Esophagus muscularis mucosa (tissue), 4 donors: ENCODE measurements around the gene DDX31. TPM values are rescaled to one million over a fixed set of nuclear protein-coding genes. Genes with fewer than 3 reads are reported as not detected.

ENCODE experiments used
- DNase-seq: peaks from one replicate; pipeline ENCODE4 v3.0.0-alpha.2; 2017; ENCODE audit errors: extremely low spot score
- H3K27ac ChIP-seq, 4 donors: fragments of 200-600 bp; sonication (generic); replicated peaks in 1 of 4; 1 replicate in 3 of 4; 2 replicates in 1 of 4; pipeline ENCODE4 v1.5.1; 2016 to 2019; ENCODE audit warnings: mild to moderate bottlenecking in 1 of 4
- H3K27me3 ChIP-seq, 4 donors: fragments of 200-600 bp; sonication (generic); one replicate each; pipeline versions ENCODE4 v1.5.1 to v1.6.0; 2016 to 2019
- H3K36me3 ChIP-seq, 4 donors: fragments of 200-600 bp; sonication (generic); one replicate each; pipeline ENCODE4 v1.5.1; 2016 to 2019
- H3K4me1 ChIP-seq, 4 donors: fragments of 200-600 bp; sonication (generic); one replicate each; pipeline ENCODE4 v1.5.1; 2016 to 2019
- H3K4me3 ChIP-seq, 4 donors: fragments of 200-600 bp; sonication (generic); 1 replicate in 2 of 4; 2 replicates in 2 of 4; pipeline ENCODE4 v1.5.1; 2016 to 2019; ENCODE audit warnings: mild to moderate bottlenecking in 4 of 4, moderate library complexity in 1 of 4
- H3K9me3 ChIP-seq, 4 donors: fragments of 200-600 bp; sonication (generic); 1 replicate in 3 of 4; 2 replicates in 1 of 4; pipeline ENCODE4 v1.5.1; 2016 to 2019
- CTCF ChIP-seq, 3 experiments: fragments of 200-600 bp in 2 of 3; fragments of 450-650 bp in 1 of 3; sonication (generic) in 2 of 3; IDR thresholded peaks; one replicate each; pipeline ENCODE4 v1.5.1; 2017 to 2019; ENCODE audit warnings: antibody characterized with exemption in 3 of 3, mild to moderate bottlenecking in 2 of 3, moderate library complexity in 1 of 3
- EP300 ChIP-seq: sonication (generic); formaldehyde crosslinking; IDR thresholded peaks from one replicate; pipeline ENCODE4 v1.6.1; 2017; ENCODE audit warnings: antibody characterized with exemption
- POLR2A ChIP-seq: fragments of 450-650 bp; IDR thresholded peaks from one replicate; pipeline ENCODE4 v1.6.1; 2017; ENCODE audit warnings: antibody characterized with exemption, moderate library complexity, mild to moderate bottlenecking, low read depth
- POLR2AphosphoS5 ChIP-seq, 2 donors: sonication (generic); formaldehyde crosslinking; IDR thresholded peaks; one replicate each; pipeline ENCODE4 v1.6.1; 2017; ENCODE audit warnings: antibody characterized with exemption in 2 of 2
- WGBS: methylation state at CpG from one replicate; pipeline ENCODE4 v1.1.5; 2018; 5-methylcytosine and 5-hydroxymethylcytosine counted together
- intact Hi-C: fragments of 100-400 bp; cut with DNase I; formaldehyde crosslinking; loops from one replicate; pipeline ENCODE4 v1.15.1; 2023
- total RNA-seq, 4 donors: library from RNA; depleted of rRNA; stranded (reverse); fragments of >200 nt; gene quantifications; one replicate each; pipeline versions ENCODE4 v1.1.0 to v1.2.1, GENCODE V29; 2016

Gene DDX31
- total RNA-seq, 4 donors from 2014 or later = 6.6 to 7.8 (median 7.5) TPM

- H3K27ac ChIP-seq = no peak overlapping the region
- 91% methylated on average over 11 of the region's 11 CpGs for WGBS
- no peak for DNase-seq
- no peaks in the 10 kb centered on the region for H3K4me1 ChIP-seq
- no peaks in the 10 kb centered on the region for H3K9me3 ChIP-seq
- peaks cover 35 to 89% (median 72%) of the 10 kb centered on the region in 4 donors for H3K36me3 ChIP-seq
- H3K27me3 ChIP-seq = no peaks in the 10 kb centered on the region
- intact Hi-C loops = no loop called here
- no peak for TF ChIP-seq EP300
- no peak for TF ChIP-seq POLR2AphosphoS5 (IDR thresholded peaks at IDR 0.05)
- TF ChIP-seq POLR2A = no peak
- no peak overlapping the region for H3K4me3 ChIP-seq
Measured at GRCh38 chr9:132627594-132627993, 42.2 kb downstream of the DDX31 start.

- Histone ChIP-seq H3K9me3 (no peaks in the 10 kb centered on the region), H3K36me3 (peaks cover 35 to 91% (median 72%) of the 10 kb centered on the region in 4 donors), H3K27ac (no peak overlapping the region), H3K27me3 (no peaks in the 10 kb centered on the region), H3K4me1 (peaks cover 0 to 4% (median 2%) of the 10 kb centered on the region in 4 donors), H3K4me3 (no peak overlapping the region)
- intact Hi-C loops = no loop called here
- TF ChIP-seq POLR2A (no peak), EP300 (no peak), CTCF (IDR thresholded peaks at IDR 0.05) (no peak), POLR2AphosphoS5 (IDR thresholded peaks at IDR 0.05) (no peak)
- 74% methylated on average over 7 of the region's 7 CpGs for WGBS
- DNase-seq = no peak
Measured at GRCh38 chr9:132627106-132627505, 42.7 kb downstream of the DDX31 start.

GRCh38 chr9:132626285-132626684 is 43.5 kb downstream of the DDX31 start:
- no peaks in the 10 kb centered on the region for H3K27me3 ChIP-seq
- peaks cover 29 to 87% (median 67%) of the 10 kb centered on the region in 4 donors for H3K36me3 ChIP-seq
- no peak overlapping the region for H3K4me3 ChIP-seq
- no peak for DNase-seq
- intact Hi-C loops = no loop called here
- peaks cover 0 to 5% (median 2%) of the 10 kb centered on the region in 4 donors for H3K4me1 ChIP-seq
- no peak for TF ChIP-seq CTCF (IDR thresholded peaks at IDR 0.05)
- TF ChIP-seq POLR2A = no peak
- TF ChIP-seq EP300 = no peak
- no peak for TF ChIP-seq POLR2AphosphoS5 (IDR thresholded peaks at IDR 0.05)
- H3K9me3 ChIP-seq = no peaks in the 10 kb centered on the region
- WGBS = 86% methylated on average over 5 of the region's 5 CpGs
- no peak overlapping the region for H3K27ac ChIP-seq

GRCh38 chr9:132622159-132622558 is 47.6 kb downstream of the DDX31 start:
- H3K4me1 ChIP-seq = peaks cover 0 to 8% (median 6%) of the 10 kb centered on the region in 4 donors
- 57% methylated on average over 5 of the region's 5 CpGs for WGBS
- TF ChIP-seq POLR2AphosphoS5 (IDR thresholded peaks at IDR 0.05) (no peak), EP300 (no peak), POLR2A (no peak), CTCF (IDR thresholded peaks at IDR 0.05) (no peak)
- no peaks in the 10 kb centered on the region for H3K27me3 ChIP-seq
- no peaks in the 10 kb centered on the region for H3K9me3 ChIP-seq
- H3K4me3 ChIP-seq = no peak overlapping the region
- peaks cover 7 to 81% (median 48%) of the 10 kb centered on the region in 4 donors for H3K36me3 ChIP-seq
- DNase-seq = no peak
- intact Hi-C loops = no loop called here
- no peak overlapping the region for H3K27ac ChIP-seq

- no peak for TF ChIP-seq CTCF (IDR thresholded peaks at IDR 0.05)
- Histone ChIP-seq H3K27ac (no peak overlapping the region), H3K27me3 (no peaks in the 10 kb centered on the region), H3K4me3 (no peak overlapping the region), H3K36me3 (peaks cover 23 to 87% (median 69%) of the 10 kb centered on the region in 4 donors), H3K9me3 (no peaks in the 10 kb centered on the region), H3K4me1 (peaks cover 0 to 8% (median 2%) of the 10 kb centered on the region in 4 donors)
- intact Hi-C loops = no loop called here
- WGBS = 95% methylated on average over 5 of the region's 5 CpGs
- no peak for DNase-seq
Measured at GRCh38 chr9:132616725-132617124, 53.1 kb downstream of the DDX31 start.
